HS-27A (cell line): ENCODE measurements around the gene SLC23A2.
A peak's percentile ranks its signal among the peaks of the same experiment; 100 is the strongest.
"Not testable (repeated sequence)": the region's sequence is repeated elsewhere in the genome, so short reads cannot be mapped to it uniquely, and the experiment has no call there.

Experiments
- DNase-seq: peaks from one replicate; pipeline ENCODE4 v3.0.0-alpha.2; 2012; ENCODE audit warnings: low read depth, missing footprints

SLC23A2 gene

DNA sequence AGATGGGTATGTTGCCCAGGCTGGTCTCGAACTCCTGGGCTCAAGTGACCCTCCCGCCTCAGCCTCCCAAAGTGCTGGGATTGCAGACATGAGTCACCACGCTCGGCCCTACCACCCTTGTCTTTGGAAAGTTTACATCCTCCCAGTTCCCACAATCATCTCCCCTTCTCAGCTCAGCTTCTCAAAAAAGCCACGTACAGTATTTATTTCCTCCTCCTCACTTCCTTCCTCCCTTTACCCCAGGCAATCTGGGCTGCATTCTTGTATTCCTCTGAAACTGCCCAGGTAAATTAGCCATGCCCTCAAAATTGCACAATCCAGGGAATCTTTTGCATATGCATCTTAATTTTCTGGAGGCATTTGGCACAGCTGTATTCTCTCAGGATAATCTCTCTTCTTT, 7.4 kb upstream of the SLC23A2 start:
- no peak for DNase-seq

DNA sequence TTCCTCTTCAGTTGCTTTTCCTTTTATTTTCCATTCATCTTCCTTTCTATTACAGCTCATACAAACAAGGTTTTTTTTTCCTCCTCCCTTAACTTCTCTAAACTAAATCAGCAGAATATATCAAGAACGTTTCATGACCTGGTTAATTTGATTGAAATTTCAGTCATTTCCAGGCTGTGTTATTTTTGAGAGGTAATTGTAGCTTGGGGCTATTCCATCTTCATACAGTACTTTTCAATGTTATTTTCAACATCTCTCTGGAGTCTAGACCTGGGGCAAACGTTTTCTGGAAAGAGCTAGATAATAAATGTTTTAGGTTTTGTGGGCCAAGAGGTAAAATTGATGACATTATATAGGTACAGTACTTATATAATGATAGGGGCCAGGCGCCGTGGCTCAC, 4.0 kb upstream of the SLC23A2 start:
- no peak for DNase-seq

DNA sequence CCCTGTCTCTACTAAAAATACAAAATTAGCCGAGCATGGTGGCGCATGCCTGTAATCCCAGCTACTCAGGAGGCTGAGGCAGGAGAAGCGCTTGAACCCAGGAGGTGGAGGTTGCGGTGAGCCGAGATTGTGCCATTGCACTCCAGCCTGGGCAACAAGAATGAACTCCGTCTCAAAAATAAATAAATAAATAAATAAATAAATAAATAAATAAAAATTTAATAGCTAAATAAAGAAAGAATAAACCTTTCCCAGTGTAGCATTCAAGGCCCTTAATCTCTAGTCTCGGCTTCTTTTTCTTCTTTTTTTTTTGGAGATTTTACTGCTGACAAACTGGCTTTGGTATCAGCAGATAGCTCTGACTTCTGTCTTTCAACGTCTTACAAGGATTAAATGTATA, 3.5 kb upstream of the SLC23A2 start:
- not testable (repeated sequence) for DNase-seq

DNA sequence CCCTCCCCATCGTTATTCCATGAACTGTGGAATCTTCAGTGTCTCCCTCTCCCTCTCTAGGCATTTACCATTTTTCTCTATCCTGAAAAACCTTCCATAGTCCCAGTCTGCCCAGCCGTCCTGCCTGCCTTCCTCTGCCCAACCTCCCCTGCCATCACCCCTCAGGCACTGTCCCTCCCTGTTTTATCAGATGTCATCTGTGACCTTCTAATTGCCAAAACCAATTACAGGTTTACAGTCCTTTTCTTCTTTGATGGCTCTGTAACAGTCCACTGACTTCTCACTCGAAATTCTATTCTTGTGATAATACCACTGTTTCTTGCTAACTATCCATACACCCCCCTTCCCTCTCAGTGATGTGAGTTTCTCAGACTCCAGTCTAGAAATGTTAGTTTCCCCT, 2.3 kb upstream of the SLC23A2 start:
- DNase-seq: no peak

DNA sequence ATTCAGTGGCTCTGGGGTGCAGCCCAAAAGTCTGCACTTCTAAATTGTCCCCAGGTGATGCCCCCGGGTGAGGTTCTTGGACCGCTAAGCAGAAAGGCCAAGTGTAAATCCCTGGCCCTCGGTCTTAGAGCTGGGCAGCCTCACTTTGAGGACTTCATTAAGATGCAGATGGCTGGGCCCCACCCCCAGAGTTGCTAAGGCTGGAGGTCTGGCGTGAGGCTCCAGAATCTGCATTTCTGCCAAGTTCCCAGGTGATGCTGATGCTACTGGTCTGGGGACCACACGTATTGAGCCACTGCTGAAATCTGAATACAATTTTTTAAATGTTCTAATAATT, 735 bp upstream of the SLC23A2 start:
- no peak for DNase-seq

DNA sequence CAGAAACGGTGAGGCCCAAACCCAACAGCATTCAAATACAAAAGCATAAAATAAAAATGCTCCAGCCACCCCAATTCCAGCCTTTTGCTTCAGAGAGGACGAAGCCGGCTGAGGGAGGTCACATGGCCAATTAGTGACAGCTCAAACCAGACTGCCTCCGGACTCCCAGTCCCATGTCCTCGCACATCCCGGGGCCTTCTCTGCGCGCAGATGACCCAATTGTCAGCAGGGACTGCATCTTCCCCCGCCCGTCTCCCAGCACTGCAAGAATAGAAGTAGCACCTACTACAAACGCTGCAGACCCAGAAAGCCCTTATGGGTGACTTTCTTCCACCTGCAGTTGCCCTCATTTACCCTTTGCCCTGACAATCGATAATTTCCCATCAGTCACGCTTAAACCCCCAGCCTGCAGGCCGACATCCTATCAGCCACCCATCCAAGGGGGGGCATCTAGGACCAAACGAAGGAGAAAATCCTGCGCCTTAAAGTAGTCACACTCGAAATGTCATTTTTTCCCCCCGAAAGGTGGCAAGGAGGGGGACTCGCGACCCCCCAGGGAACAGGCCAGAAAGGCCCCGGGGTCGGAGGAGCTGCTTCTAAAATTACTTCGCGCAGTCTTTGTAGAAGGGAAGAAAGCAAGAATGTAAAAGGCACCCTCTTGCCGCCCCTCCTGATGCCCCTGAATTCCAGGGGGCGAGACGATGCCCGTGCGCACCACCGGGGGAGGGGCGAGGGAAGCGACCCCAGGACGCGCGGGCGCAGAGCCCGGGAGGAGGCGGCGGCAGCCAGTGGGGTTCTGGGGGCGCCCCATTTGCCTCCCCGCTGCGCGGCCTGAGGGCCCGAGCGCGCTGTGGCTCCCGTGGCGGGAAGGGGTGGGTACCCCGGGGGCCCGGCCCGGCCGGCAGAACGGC, 792 bp downstream of the SLC23A2 start:
- no peak for DNase-seq

DNA sequence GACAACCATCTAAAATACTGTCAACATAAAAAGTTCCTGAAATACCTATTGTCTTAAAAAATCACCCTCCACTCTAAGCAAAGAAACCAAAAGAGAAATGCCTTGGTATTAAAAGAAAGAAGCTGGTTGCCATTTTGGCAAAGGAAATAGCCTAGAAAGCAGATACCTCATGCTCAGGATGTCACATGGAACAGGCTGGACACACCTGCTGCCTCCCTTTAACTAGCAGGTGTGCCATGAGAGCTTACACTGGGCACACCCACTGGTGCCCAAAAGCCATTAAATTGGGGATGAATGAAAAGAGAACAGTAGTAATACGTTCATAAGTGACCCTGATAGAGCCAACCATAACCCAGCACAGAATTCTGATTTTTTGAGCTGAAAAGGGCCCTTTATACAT, 1.5 kb downstream of the SLC23A2 start:
- no peak for DNase-seq

DNA sequence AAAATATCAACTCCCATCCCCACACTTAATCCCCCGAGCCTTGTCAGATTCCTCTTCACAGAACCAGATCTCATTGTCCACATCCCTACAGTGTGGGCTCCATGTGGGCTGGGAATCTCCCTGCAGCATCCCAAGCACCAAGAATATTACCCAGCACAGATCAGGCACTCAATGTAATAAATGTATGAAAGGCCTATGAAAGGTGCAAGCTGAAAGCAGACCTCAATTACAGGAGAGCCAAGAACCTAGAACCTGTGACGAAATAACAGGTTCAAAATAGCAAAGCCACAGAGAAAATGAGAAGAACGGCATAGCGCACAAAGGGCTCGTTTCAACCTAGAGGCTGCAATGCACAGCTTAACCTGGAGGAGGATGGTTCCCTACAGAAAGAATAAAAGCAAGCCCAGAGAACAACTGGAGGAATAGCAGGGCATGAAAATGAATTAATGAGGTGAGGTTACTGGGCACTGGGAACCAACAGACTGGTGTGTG, 3.1 kb downstream of the SLC23A2 start:
- DNase-seq: no peak

DNA sequence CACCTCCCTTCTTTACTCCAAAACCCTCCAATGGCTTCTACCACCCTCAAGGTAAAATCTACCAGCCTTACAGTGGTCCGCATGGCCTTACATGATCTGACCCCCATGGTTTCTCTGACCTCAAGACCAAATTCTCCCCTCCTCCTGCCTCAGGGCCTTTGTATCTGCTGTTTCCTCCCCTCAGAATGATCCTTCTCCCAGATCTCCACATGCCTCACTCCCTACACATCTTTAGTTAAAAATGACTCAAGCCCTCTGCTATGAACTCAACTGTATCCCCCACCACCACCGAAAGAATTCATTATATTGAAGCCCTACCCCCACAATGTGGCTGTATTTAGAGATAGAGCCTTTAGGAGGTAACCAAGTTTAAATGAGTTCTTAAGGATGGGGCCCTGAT, 4.1 kb downstream of the SLC23A2 start:
- no peak for DNase-seq

DNA sequence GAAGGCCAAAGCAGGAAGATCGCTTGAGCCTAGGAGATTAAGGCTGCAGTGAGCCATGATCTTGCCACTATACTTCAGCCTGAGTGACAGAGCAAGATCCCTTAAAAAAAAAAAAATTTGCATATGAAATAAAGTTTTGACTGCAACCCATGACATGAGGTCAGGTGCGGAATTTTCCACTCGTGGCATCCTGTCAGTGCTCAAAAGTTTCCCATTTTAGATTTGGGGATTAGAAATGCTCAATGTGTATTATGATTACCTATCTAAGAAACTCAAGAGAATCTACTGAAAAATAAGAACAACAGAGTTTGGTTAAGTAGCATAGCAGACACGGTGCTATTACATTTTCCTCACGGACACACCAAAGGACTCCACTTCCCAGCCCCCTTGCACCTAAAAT, 11.7 kb downstream of the SLC23A2 start:
- no peak for DNase-seq

DNA sequence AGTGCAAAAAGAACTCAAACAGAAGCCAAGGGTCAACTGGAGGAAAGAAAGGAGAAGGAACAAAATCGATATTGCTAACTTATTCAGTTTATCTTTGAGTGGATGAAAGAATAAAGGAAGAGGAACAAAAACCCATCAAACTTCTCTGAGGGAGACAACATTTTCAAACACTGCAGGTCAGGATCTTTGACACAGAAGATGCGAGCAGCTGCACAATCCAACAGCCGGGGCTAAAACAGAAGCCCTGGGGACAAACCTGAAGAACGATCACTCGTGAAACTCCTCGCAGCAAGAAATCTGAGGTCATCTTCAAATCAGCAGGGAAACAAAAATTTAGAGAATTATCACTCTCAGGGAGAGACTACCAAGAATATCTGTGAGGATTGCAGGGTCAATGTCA, 14.2 kb downstream of the SLC23A2 start:
- DNase-seq: no peak

DNA sequence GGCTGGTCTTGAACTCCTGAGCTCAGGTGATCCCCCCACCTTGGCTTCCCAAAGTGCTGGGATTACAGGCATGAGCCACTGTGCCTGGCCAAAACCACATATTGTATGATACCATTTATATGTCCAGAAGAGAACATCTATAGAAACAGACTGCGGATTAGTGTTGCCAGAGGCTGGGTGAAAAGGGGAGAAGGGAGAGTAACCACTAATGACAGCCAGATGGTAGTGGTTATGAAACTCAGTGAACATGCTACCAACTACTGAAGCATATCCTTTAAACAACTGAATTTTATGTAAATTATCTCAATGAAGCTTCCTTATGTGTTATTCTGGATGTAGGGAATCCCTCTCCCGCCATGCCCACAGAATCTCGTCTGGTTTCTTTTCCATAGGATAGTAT, 15.7 kb downstream of the SLC23A2 start:
- DNase-seq: no peak

DNA sequence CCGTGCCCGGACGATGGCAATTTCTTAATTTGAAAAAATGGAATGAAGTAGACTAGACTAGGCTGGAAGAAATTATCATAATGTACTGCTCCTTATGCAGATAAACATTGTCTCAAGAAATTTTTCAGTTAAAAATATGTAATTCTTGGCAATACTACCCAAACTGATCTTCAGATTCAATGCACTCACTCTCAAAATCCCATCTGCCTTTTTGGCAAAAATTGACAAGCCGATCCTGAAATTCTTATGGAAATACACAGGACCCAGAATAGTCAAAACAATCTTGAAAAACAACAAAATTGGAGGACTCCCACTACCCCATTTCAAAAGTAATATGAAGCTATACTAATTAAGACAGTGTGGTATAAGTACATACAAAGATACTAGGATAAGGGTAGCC, 19.0 kb downstream of the SLC23A2 start:
- DNase-seq: no peak

DNA sequence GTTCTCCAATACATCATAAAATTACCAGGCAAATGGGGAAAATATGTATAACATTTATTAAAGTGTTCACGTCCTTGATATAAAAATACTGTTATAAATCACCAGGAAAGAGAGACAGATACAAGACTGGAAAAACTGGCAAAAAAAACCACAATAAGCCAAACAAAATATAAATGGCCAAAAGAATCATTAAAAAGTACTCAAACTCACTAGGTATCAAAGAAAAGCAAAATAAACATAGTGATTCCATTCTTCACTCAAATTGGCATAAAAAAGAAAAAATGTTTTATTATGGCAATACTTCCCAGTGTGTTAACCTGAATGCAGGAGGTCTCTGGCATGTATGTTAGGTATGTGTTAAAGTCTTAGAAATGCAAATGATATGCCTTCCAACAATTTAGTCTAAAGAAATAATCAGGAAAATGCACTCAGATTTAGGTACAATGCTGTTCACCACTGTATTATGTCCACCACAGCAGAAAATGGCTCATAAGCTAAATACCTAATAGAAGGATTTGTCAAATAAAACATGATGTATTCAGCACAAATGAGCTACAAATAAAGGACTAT, 21.4 kb downstream of the SLC23A2 start:
- DNase-seq: no peak

DNA sequence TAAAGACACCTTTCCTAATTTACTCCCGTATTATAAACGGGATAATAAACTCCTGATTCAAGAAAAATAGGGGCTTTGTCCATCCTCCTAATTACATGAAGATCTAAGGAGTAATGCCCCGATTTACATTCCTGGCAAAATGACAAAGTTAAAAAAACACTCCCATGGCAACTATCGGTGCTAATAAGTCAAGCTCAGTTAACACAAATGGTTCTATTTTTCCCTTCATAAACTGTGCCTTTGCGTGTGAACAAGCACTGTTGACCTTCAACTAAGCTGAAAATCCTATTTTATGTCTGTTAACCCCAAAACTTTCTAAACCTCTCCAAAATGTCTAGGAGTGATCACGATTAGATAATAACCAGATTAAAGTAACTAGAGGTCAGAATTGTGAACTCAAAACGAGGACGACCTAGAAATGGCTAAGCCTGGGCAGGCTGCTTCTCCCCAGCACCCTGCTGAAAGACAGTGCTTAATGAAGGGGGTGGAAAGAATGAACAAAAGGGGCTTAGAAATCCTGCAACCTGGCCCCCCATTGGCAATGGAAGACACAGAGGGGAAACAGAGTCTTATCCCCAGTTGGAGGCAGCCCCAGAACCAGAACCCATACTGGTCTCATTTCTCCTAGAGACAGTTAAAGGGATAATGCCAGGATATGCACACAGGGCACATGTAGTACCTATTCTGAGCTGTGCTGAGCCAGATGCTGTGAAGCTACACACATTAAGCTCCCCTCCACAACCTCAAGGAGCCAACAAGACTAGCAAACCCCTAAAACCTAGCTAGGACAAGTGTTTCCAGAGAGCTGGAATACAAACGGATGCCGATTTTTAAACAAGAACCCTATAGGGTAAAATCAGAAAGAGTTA, 23.0 kb downstream of the SLC23A2 start:
- DNase-seq: no peak

DNA sequence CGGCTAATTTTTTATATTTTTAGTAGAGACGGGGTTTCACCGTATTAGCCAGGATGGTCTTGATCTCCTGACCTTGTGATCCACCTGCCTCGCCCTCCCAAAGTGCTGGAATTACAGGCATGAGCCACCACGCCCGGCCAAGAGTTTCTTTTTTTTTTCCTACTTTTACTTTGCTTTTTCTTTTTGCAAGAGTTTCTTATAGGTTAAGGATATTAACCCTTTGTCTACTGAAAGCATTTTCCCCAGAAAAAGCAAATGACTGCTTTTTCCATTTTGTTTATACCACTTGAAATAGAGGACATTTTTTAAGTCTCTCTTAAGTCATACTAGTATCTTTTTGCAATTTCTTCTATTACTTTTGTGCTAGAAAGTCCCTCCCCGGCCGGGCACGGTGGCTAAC, 25.3 kb downstream of the SLC23A2 start:
- not testable (repeated sequence) for DNase-seq

DNA sequence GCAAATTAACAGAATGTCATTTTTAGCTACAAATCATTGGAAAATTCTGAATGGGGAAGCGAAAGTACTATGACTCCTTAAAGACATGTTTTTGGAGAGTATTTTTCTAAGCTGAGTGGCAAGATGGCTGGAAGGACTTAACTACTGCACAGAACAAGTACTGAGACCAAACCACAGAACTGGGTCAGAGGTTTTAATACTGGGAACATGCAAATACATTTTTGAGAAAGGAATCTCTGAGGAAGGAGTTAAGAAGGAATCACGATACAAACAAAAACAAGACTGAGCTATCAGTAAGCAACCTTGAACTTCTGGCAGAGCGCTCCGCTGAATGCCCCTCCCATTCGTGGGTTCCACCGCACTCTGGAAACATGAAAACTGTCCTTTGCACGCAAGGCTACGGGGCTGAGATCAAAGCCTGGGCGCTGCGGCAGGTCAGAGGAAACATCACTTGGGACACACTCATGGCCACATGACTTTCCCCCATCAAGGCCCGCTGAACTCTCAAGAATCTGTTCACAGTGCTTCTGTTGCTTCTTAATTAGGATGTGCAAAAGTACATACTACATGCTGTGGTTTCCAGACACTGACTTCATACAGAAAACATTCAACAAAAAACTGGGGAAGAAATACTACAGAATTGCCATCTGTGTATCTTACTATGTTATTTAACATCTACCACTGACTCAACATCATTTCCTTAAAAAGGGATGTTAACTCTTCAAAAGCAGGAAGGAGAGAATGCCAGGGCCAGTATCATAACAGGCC, 27.8 kb downstream of the SLC23A2 start:
- DNase-seq: peak; percentile 47

DNA sequence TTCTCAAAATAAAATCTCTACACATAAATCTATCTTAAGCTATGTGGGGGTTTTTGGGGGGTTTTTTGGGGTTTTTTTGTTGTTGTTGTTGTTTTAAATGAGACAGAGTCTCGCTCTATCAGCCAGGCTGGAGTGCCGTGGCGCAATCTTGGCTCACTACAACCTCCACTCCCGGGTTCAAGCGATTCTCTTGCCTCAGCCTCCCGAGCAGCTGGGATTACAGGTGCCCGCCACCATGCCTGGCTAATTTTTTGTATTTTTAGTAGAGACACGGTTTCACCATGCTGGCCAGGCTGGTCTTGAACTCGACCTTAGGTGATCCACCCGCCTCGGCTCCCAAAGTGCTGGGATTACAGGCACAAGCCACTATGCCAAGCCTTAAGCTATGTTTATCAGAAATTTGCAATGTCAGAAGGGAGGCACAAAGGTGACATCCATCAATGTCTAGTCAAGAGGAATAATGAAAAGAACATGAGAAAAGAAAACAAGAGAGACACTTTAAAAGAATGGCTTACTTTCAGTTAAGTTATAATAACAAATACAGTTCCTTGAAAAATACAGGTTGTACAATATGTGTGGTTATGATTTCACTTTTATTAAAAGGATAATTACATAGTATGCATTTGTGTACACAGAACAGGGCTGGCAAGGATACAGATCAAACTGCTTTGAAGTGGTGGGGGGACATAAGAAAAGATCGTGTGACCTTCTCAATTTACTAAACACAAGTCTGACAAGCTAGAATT, 28.6 kb downstream of the SLC23A2 start:
- DNase-seq: no peak

DNA sequence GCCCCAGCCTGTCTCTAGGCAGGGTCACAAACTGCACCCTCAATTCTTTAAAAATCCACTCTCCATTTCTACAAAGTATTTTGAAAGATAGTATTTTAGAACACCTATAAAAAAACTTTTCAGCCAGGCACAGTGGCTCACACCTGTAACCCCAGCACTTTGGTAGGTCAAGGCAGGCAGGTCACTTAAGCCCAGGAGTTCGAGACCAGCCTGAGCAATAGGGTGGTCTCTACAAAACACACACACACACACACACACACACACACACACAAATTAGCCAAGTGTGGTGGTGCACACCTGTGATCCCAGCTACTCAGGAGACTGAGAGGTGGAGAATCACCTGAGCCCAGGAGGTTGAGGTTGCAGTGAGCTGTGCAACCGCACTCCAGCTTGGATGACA, 30.2 kb downstream of the SLC23A2 start:
- no peak for DNase-seq

DNA sequence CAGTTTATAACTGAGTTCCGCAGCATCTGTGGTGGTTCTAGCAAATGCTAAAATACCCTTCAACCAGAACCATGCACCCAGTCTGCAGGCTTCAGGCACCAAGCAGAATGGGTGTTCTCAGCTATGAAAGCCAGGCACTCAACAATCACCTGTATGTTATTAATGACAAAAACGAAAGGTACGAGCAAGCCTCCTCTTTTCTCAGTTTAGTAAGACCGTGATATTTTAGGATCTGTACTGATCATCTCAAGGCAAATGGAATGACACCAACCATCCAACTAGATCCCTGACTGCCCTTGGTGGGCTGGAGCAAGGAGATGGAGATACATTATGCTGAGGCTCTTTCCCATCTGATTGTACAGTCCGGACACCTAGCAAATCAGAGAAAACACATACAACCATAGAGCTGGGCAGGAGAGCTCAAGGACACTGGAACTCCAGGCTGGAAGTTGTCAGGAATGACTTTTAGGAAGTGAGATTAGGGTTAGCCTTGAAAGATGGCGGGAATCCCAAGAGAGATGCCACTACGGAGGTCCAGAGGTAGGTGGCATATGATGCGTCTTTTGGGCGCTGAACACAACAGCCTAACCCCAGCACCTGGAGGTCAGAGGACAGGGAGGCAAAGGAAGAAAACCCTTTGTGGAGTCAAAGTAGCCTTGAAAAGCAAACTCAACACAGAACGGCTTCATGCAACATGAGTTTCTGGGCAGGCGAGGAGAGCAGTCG, 33.4 kb downstream of the SLC23A2 start:
- no peak for DNase-seq
